Colonic mucosa (tissue), 4 donors: ENCODE results near the gene RPL32. TPM values are rescaled to one million over a fixed set of nuclear protein-coding genes. Genes with fewer than 3 reads are reported as not detected.

Experiments used
- DNase-seq: peaks from one replicate; pipeline ENCODE4 v3.0.0-alpha.2; 2020
- H3K27ac ChIP-seq: fragments of 200-600 bp; one replicate; pipeline ENCODE4 v1.8.0; 2021
- H3K27me3 ChIP-seq: fragments of 200-600 bp; one replicate; pipeline ENCODE4 v1.8.0; 2021
- H3K36me3 ChIP-seq: fragments of 200-600 bp; one replicate; pipeline ENCODE4 v1.8.0; 2021
- H3K4me1 ChIP-seq: fragments of 200-600 bp; one replicate; pipeline ENCODE4 v1.8.0; 2021; ENCODE audit warnings: mild to moderate bottlenecking
- H3K4me3 ChIP-seq: fragments of 200-600 bp; one replicate; pipeline ENCODE4 v1.8.0; 2021
- H3K9ac ChIP-seq, 2 donors: one replicate each; pipeline ENCODE4 v1.7.0; 2013; ENCODE audit warnings: control low read depth in 2 of 2, low read depth in 2 of 2, low read length in 2 of 2
- H3K9me3 ChIP-seq: fragments of 200-600 bp; one replicate; pipeline ENCODE4 v1.8.0; 2021
- intact Hi-C: fragments of 100-400 bp; cut with DNase I; formaldehyde crosslinking; loops from one replicate; pipeline ENCODE4 v1.14.1; 2022
- total RNA-seq, 2 donors: library from RNA; stranded (reverse); fragmentation: NEBNext Ultra II Directional in 1 of 2; extraction: Animal tissue kit (Norgen Biotek cat#: 25700) in 1 of 2; gene quantifications; one replicate each; pipeline ENCODE4 v1.2.1, GENCODE V29; 2021
- TF ChIP-seq, protein P1 (sequence below): fragments of 200-600 bp; IDR thresholded peaks from one replicate; pipeline ENCODE4 v1.8.0; 2022; ENCODE audit warnings: antibody characterized with exemption, mild to moderate bottlenecking
- donor health status: healthy.
- donor health status: DM: no; HTN: no; CAD: no.
- donor health status: DM: no; HTN: no; CAD: no.

RPL32 gene
- total RNA-seq, 2 donors from 2014 or later = 1,239 to 1,262 TPM

DNA sequence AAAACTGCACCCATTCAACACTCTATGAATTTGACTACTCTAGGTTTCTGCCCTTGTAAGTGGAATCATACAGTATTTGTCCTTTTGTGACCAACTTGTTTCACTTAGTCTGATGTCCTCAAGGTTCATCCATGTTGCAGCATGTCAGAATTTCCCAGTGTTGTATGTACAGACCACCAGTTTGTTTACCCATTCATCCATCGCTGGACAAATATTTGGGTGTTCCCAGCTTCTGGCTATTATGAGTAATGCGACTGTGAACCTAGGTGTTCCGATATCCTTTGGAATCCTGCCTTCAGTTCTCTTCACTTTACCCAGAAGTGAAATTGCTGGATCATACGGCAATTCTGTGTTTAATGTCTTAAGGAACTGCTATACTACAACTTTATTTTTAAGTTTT is 12.6 kb downstream of the RPL32 start:
- H3K4me3 ChIP-seq = no peak overlapping the region
- intact Hi-C loops = no loop called here
- H3K36me3 ChIP-seq = peaks cover 6% of the 10 kb centered on the region
- H3K27me3 ChIP-seq = no peaks in the 10 kb centered on the region
- H3K9ac ChIP-seq = no peak overlapping the region
- H3K27ac ChIP-seq = no peak overlapping the region
- DNase-seq = no peak
- TF ChIP-seq, protein P1, sequence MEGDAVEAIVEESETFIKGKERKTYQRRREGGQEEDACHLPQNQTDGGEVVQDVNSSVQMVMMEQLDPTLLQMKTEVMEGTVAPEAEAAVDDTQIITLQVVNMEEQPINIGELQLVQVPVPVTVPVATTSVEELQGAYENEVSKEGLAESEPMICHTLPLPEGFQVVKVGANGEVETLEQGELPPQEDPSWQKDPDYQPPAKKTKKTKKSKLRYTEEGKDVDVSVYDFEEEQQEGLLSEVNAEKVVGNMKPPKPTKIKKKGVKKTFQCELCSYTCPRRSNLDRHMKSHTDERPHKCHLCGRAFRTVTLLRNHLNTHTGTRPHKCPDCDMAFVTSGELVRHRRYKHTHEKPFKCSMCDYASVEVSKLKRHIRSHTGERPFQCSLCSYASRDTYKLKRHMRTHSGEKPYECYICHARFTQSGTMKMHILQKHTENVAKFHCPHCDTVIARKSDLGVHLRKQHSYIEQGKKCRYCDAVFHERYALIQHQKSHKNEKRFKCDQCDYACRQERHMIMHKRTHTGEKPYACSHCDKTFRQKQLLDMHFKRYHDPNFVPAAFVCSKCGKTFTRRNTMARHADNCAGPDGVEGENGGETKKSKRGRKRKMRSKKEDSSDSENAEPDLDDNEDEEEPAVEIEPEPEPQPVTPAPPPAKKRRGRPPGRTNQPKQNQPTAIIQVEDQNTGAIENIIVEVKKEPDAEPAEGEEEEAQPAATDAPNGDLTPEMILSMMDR = no peak
- H3K4me1 ChIP-seq = no peaks in the 10 kb centered on the region
- H3K9me3 ChIP-seq = no peaks in the 10 kb centered on the region

DNA sequence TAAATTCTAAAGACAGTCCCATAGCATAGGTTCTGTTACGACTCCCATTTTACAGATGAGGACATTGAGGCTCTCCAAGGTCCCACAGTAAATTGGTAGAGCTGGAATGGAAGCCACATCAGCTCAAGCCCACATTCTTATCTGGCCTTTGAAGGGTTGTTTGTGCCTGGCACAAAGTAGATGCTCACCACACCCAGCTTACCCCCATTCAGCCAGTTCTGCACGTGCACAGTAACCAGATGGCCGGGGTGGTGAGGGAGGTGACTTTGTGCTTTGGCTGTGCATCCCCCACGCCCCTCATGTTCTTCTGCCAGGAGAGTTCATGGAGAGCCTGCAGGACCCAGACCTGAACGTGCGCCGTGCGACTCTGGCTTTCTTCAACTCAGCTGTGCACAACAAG is 16.2 kb downstream of the RPL32 start:
- H3K9ac ChIP-seq = no peak overlapping the region
- no peak overlapping the region for H3K4me3 ChIP-seq
- no peaks in the 10 kb centered on the region for H3K36me3 ChIP-seq
- no peak for DNase-seq
- TF ChIP-seq, protein P1 = no peak
- H3K27ac ChIP-seq = no peak overlapping the region
- intact Hi-C loops = no loop called here
- H3K27me3 ChIP-seq = no peaks in the 10 kb centered on the region
- H3K4me1 ChIP-seq = no peaks in the 10 kb centered on the region
- no peaks in the 10 kb centered on the region for H3K9me3 ChIP-seq

DNA sequence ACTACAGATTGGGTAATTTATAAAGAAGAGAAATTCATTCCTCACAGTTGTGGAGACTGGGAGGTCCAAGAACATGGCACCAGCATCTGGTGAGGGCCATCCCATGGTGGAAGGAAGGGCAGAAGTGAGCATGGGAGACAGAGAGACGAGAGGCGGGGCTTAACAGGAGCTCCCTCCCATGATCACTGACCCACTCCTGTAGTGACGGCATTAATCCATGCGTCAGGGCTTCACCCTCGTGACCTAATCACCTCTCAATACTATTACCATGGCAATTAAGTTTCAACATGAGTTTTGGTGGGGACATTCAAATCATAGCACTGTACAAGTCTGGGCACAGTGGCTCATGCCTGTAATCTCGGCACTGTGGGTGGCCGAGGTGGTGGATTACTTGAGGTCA is 17.1 kb downstream of the RPL32 start:
- Histone ChIP-seq H3K36me3 (no peaks in the 10 kb centered on the region), H3K27ac (no peak overlapping the region), H3K9me3 (no peaks in the 10 kb centered on the region), H3K9ac (no peak overlapping the region), H3K4me3 (no peak overlapping the region), H3K27me3 (no peaks in the 10 kb centered on the region), H3K4me1 (no peaks in the 10 kb centered on the region)
- intact Hi-C loops = no loop called here
- TF ChIP-seq, protein P1 = no peak
- no peak for DNase-seq

DNA sequence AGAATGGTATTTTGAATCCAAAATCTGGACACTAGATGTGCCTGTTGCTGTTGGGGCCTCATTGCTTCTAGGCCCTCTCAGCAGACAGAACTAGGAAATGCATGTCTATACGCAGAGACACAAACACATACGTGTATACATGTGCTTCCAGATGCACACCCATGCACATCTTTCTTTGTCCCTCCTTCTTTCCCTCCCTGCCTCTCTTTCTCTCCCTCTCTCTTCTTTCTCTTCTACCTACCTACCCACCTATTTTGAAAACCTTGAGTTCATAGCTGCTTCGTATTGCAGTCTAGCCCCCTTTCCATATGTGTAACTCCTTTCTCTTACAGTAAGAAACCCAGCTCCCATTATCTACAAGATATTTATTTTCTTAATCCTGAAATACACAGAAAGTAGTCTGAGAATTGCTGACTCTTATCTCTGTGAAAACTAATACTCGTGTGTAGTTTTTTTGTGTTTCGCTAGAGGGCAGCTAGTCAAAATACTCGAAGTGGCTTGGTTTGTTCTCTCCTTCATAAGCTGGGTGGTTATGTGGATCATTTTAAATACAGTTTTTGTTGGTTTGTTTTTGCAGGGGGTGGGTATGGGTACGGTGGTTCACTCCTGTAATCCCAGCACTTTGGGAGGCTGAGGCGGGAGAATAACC is 18.5 kb downstream of the RPL32 start:
- Histone ChIP-seq H3K27ac (no peak overlapping the region), H3K9me3 (no peaks in the 10 kb centered on the region), H3K4me1 (no peaks in the 10 kb centered on the region), H3K4me3 (no peak overlapping the region), H3K36me3 (no peaks in the 10 kb centered on the region), H3K27me3 (no peaks in the 10 kb centered on the region), H3K9ac (no peak overlapping the region)
- DNase-seq = no peak
- intact Hi-C loops = no loop called here
- TF ChIP-seq, protein P1 = no peak

DNA sequence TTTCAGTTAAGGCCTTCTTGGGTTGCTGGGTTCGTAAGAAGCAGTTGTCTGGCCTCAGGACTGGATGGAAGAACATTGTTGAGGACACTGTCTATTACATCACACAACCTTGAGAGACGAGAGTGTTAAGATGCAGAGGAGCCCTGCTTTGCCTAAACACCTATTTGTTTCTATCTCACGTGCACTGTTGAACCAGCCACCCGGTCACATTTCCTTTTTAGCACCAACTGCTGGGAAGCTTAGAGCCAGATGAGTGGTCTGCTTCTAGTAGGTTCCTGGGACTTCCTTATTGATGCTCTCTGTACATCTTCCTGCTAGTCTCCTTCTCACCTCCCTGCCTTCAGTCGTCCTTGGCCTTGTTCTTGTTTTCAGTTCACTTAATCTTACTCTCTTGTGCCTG is 22.6 kb downstream of the RPL32 start:
- no peak overlapping the region for H3K9ac ChIP-seq
- intact Hi-C loops = no loop called here
- H3K4me1 ChIP-seq = no peaks in the 10 kb centered on the region
- no peaks in the 10 kb centered on the region for H3K27me3 ChIP-seq
- DNase-seq = no peak
- no peak overlapping the region for H3K4me3 ChIP-seq
- no peaks in the 10 kb centered on the region for H3K36me3 ChIP-seq
- H3K27ac ChIP-seq = no peak overlapping the region
- H3K9me3 ChIP-seq = no peaks in the 10 kb centered on the region
- TF ChIP-seq, protein P1 = no peak
